GM23248 (cell line): Measurements from ENCODE around the gene CPED1. TPM values are rescaled to one million over a fixed set of nuclear protein-coding genes. Genes with fewer than 3 reads are reported as not detected.
A peak's percentile ranks its signal among the peaks of the same experiment; 100 is the strongest.

ENCODE experiments used
- DNase-seq: peaks from one replicate; pipeline ENCODE4 v3.0.0-alpha.2; 2015
- H2AFZ ChIP-seq: fragments of 200-600 bp; sonication (generic); 2 replicates; pipeline ENCODE4 v1.6.1; 2016; ENCODE audit warnings: antibody characterized with exemption
- H3F3A ChIP-seq: fragments of 200-600 bp; sonication (generic); 2 replicates; pipeline ENCODE4 v1.6.1; 2016; ENCODE audit warnings: mild to moderate bottlenecking, antibody characterized with exemption, mixed run types; ENCODE audit not compliant: insufficient read depth
- H3K27ac ChIP-seq: fragments of 200-600 bp; sonication (generic); 2 replicates; pipeline ENCODE4 v1.5.1; 2016; ENCODE audit warnings: mild to moderate bottlenecking
- H3K27me3 ChIP-seq: fragments of 200-600 bp; sonication (generic); replicated peaks from 2 replicates; pipeline ENCODE4 v1.6.1; 2016; ENCODE audit warnings: mild to moderate bottlenecking; ENCODE audit not compliant: insufficient read depth
- H3K36me3 ChIP-seq: fragments of 200-600 bp; sonication (generic); 2 replicates; pipeline ENCODE4 v1.6.1; 2016; ENCODE audit warnings: low read depth, mild to moderate bottlenecking
- H3K4me1 ChIP-seq: fragments of 200-600 bp; sonication (generic); 2 replicates; pipeline ENCODE4 v1.6.1; 2016; ENCODE audit warnings: mild to moderate bottlenecking; ENCODE audit not compliant: insufficient read depth
- H3K4me2 ChIP-seq: fragments of 200-600 bp; sonication (generic); one replicate; pipeline ENCODE4 v1.6.1; 2016; ENCODE audit warnings: mild to moderate bottlenecking; ENCODE audit not compliant: unreplicated experiment
- H3K4me3 ChIP-seq: fragments of 200-600 bp; sonication (generic); 2 replicates; pipeline ENCODE4 v1.5.1; 2016; ENCODE audit warnings: mild to moderate bottlenecking
- H3K79me2 ChIP-seq: fragments of 200-600 bp; sonication (generic); 2 replicates; pipeline ENCODE4 v1.6.1; 2016; ENCODE audit warnings: mild to moderate bottlenecking; ENCODE audit not compliant: insufficient read depth
- H3K9ac ChIP-seq: fragments of 200-600 bp; sonication (generic); 2 replicates; pipeline ENCODE4 v1.6.1; 2016; ENCODE audit warnings: mild to moderate bottlenecking
- H3K9me2 ChIP-seq: fragments of 200-600 bp; sonication (generic); 2 replicates; pipeline ENCODE4 v1.6.1; 2016; ENCODE audit warnings: mixed run types, mild to moderate bottlenecking, moderate library complexity; ENCODE audit not compliant: insufficient read depth
- H3K9me3 ChIP-seq: fragments of 200-600 bp; sonication (generic); one replicate; pipeline ENCODE4 v1.6.1; 2017; ENCODE audit warnings: low read depth
- H4K20me1 ChIP-seq: fragments of 200-600 bp; sonication (generic); 2 replicates; pipeline ENCODE4 v1.6.0; 2016; ENCODE audit not compliant: insufficient read depth
- EZH2 ChIP-seq: fragments of 200-600 bp; sonication (generic); IDR thresholded peaks from 2 replicates; pipeline ENCODE4 v1.6.1; 2018; ENCODE audit warnings: antibody characterized with exemption, mild to moderate bottlenecking; ENCODE audit not compliant: insufficient read depth, poor library complexity, severe bottlenecking
- EZH2phosphoT487 ChIP-seq: fragments of 200-600 bp; sonication (generic); IDR thresholded peaks from 2 replicates; pipeline ENCODE4 v1.6.1; 2018; ENCODE audit warnings: antibody characterized with exemption, moderate library complexity, mild to moderate bottlenecking, low read depth; ENCODE audit not compliant: insufficient read depth
- WGBS, 2 experiments: methylation state at CpG; one replicate each; pipeline ENCODE4 v1.1.6; 2015 to 2017; ENCODE audit warnings: low lambda C conversion rate in 2 of 2, low coverage in 1 of 2; ENCODE audit errors: missing lambda C conversion rate in 2 of 2; 5-methylcytosine and 5-hydroxymethylcytosine counted together
- in situ Hi-C: fragments of 300-500 bp; cut with MboI; formaldehyde crosslinking; loops from 2 replicates; pipeline ENCODE4 v1.15.0; 2020
- polyA plus RNA-seq: library from polyadenylated mRNA; unstranded; fragments of >200 nt; fragmentation: Nextera tagmentation; extraction: Ambion mirVana; gene quantifications from 2 replicates; pipeline ENCODE4 v1.2.1, GENCODE V29; 2016
- total RNA-seq: library from RNA; depleted of rRNA; stranded (reverse); fragments of >200 nt; shearing (Covaris generic); gene quantifications from 2 replicates; pipeline ENCODE4 v1.2.3, GENCODE V29; 2014

The CPED1 gene
- total and polyA plus RNA-seq, 2 experiments from 2014 or later, result 12.4 to 20.2 TPM

- Histone ChIP-seq H3K9me3 (no peaks in the 10 kb centered on the region), H3K27me3 (no peaks in the 10 kb centered on the region), H3K4me1 (no peaks in the 10 kb centered on the region), H3K79me2 (no peaks in the 10 kb centered on the region), H3F3A (no peaks in the 10 kb centered on the region), H2AFZ (no peak overlapping the region), H3K9ac (no peak overlapping the region), H3K4me2 (no peak overlapping the region), H3K4me3 (no peak overlapping the region), H3K36me3 (no peaks in the 10 kb centered on the region), H4K20me1 (no peaks in the 10 kb centered on the region), H3K9me2 (no peaks in the 10 kb centered on the region), H3K27ac (no peak overlapping the region)
- TF ChIP-seq EZH2phosphoT487, result no peak
- TF ChIP-seq EZH2, result no peak
- in situ Hi-C loops, result no loop called here
- DNase-seq, result peak; percentile 7
- WGBS, 2 experiments, result 73 to 81% methylated on average over 2 of the region's 2 CpGs
Measured at GRCh38 chr7:121202834-121203233, 214.3 kb downstream of the CPED1 start.

GRCh38 chr7:121204537-121204936 lies 216.0 kb downstream of the CPED1 start:
- no peaks in the 10 kb centered on the region for H3K27me3 ChIP-seq
- WGBS, 2 experiments, result 18 to 19% methylated on average over 1 of the region's 1 CpG
- peak; percentile 33 for DNase-seq
- no peak overlapping the region for H3K9ac ChIP-seq
- in situ Hi-C loops, result no loop called here
- H3K9me2 ChIP-seq, result no peaks in the 10 kb centered on the region
- no peaks in the 10 kb centered on the region for H3K36me3 ChIP-seq
- no peak for TF ChIP-seq EZH2phosphoT487
- no peak for TF ChIP-seq EZH2
- no peaks in the 10 kb centered on the region for H3K9me3 ChIP-seq
- no peaks in the 10 kb centered on the region for H4K20me1 ChIP-seq
- no peak overlapping the region for H3K27ac ChIP-seq
- H2AFZ ChIP-seq, result no peak overlapping the region
- H3K4me3 ChIP-seq, result no peak overlapping the region
- H3K79me2 ChIP-seq, result no peaks in the 10 kb centered on the region
- H3F3A ChIP-seq, result no peaks in the 10 kb centered on the region
- H3K4me1 ChIP-seq, result no peaks in the 10 kb centered on the region
- H3K4me2 ChIP-seq, result no peak overlapping the region

GRCh38 chr7:121205777-121206176 lies 217.3 kb downstream of the CPED1 start:
- Histone ChIP-seq H3K27ac (no peak overlapping the region), H3K9ac (no peak overlapping the region), H3K4me2 (no peak overlapping the region), H4K20me1 (no peaks in the 10 kb centered on the region), H3K79me2 (no peaks in the 10 kb centered on the region), H3K36me3 (no peaks in the 10 kb centered on the region), H3K9me2 (no peaks in the 10 kb centered on the region), H3K4me1 (no peaks in the 10 kb centered on the region), H2AFZ (no peak overlapping the region), H3K4me3 (no peak overlapping the region), H3K27me3 (no peaks in the 10 kb centered on the region), H3F3A (no peaks in the 10 kb centered on the region), H3K9me3 (no peaks in the 10 kb centered on the region)
- no peak for TF ChIP-seq EZH2phosphoT487
- no peak for TF ChIP-seq EZH2
- no peak for DNase-seq
- in situ Hi-C loops, result no loop called here

GRCh38 chr7:121211253-121211652 lies 222.7 kb downstream of the CPED1 start:
- H3K36me3 ChIP-seq, result no peaks in the 10 kb centered on the region
- in situ Hi-C loops, result no loop called here
- H3K9me2 ChIP-seq, result no peaks in the 10 kb centered on the region
- H3K4me2 ChIP-seq, result no peak overlapping the region
- no peak overlapping the region for H3K9ac ChIP-seq
- H4K20me1 ChIP-seq, result no peaks in the 10 kb centered on the region
- H3K27ac ChIP-seq, result no peak overlapping the region
- no peak overlapping the region for H2AFZ ChIP-seq
- TF ChIP-seq EZH2, result no peak
- no peak for TF ChIP-seq EZH2phosphoT487
- H3K79me2 ChIP-seq, result no peaks in the 10 kb centered on the region
- 44 to 45% methylated on average over 3 of the region's 3 CpGs for WGBS, 2 experiments
- H3K9me3 ChIP-seq, result no peaks in the 10 kb centered on the region
- no peak for DNase-seq
- H3K4me1 ChIP-seq, result no peaks in the 10 kb centered on the region
- H3K27me3 ChIP-seq, result no peaks in the 10 kb centered on the region
- no peaks in the 10 kb centered on the region for H3F3A ChIP-seq
- no peak overlapping the region for H3K4me3 ChIP-seq

- Histone ChIP-seq H3K27me3 (no peaks in the 10 kb centered on the region), H3K9me2 (no peaks in the 10 kb centered on the region), H3K4me2 (no peak overlapping the region), H4K20me1 (no peaks in the 10 kb centered on the region), H3F3A (no peaks in the 10 kb centered on the region), H3K79me2 (no peaks in the 10 kb centered on the region), H3K9ac (no peak overlapping the region), H3K4me1 (no peaks in the 10 kb centered on the region), H3K27ac (no peak overlapping the region), H3K9me3 (no peaks in the 10 kb centered on the region), H3K36me3 (no peaks in the 10 kb centered on the region), H3K4me3 (no peak overlapping the region), H2AFZ (no peak overlapping the region)
- in situ Hi-C loops, result no loop called here
- no peak for TF ChIP-seq EZH2
- no peak for TF ChIP-seq EZH2phosphoT487
- no peak for DNase-seq
- WGBS, 2 experiments, result 9 to 25% methylated on average over 2 of the region's 2 CpGs
Measured at GRCh38 chr7:121212036-121212435, 223.5 kb downstream of the CPED1 start.
